HAP-1 (cell line): ENCODE data around the gene CREG2.
"Not testable (repeated sequence)": the region's sequence is repeated elsewhere in the genome, so short reads cannot be mapped to it uniquely, and the experiment has no call there.

ENCODE experiments used
- DNase-seq, 2 experiments: peaks; one replicate each; pipeline ENCODE4 v3.0.0-alpha.2; 2016 to 2020; ENCODE audit warnings: low spot score in 2 of 2
- H3K27me3 ChIP-seq: fragments of 250-450 bp; sonication (Bioruptor Pico); 2 replicates; pipeline ENCODE4 v1.5.1; 2020; ENCODE audit warnings: low read depth, mild to moderate bottlenecking, moderate library complexity
- H3K36me3 ChIP-seq: fragments of 250-450 bp; sonication (Bioruptor Pico); replicated peaks from 2 replicates; pipeline ENCODE4 v1.5.1; 2020; ENCODE audit warnings: mild to moderate bottlenecking
- H3K4me1 ChIP-seq: fragments of 250-450 bp; sonication (Bioruptor Pico); 2 replicates; pipeline ENCODE4 v1.5.1; 2020; ENCODE audit warnings: mild to moderate bottlenecking
- H3K4me3 ChIP-seq: fragments of 250-450 bp; sonication (Bioruptor Pico); 2 replicates; pipeline ENCODE4 v1.5.1; 2020; ENCODE audit warnings: mild to moderate bottlenecking, moderate library complexity
- H3K9me3 ChIP-seq: fragments of 250-450 bp; sonication (Bioruptor Pico); 2 replicates; pipeline ENCODE4 v1.5.1; 2020; ENCODE audit warnings: mild to moderate bottlenecking, moderate library complexity
- in situ Hi-C: fragments of 300-500 bp; cut with MboI; formaldehyde crosslinking; loops from 3 replicates; pipeline ENCODE4 v1.14.3; 2020; ENCODE audit warnings: low sequenced_read_pairs, inconsistent platforms, mixed read lengths

The CREG2 gene

DNA sequence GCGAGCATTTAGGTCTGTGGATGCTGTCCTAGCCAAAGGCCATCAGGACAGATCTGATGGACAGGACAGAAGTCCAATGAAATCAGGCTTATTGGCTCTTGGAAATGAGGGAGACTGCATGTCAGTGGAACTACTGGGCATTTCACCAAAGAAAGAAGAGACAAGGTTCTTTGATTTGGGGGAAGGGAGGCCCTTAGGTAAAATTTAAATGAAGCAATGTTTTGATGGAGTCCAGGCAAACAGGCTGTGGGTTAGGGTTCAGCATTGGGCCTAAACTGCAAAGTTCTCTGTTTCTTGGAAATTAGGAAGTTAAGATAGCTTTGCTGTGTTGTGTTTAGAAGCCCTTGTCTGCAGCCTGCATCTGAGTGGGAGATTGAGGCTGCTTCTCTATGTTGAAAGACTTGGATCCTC lies 47.2 kb downstream of the CREG2 start:
- no peak for DNase-seq
- no peaks in the 10 kb centered on the region for H3K4me1 ChIP-seq
- no peaks in the 10 kb centered on the region for H3K9me3 ChIP-seq
- H3K27me3 ChIP-seq = no peaks in the 10 kb centered on the region
- no peak overlapping the region for H3K4me3 ChIP-seq
- in situ Hi-C loops = no loop called here
- no peaks in the 10 kb centered on the region for H3K36me3 ChIP-seq

DNA sequence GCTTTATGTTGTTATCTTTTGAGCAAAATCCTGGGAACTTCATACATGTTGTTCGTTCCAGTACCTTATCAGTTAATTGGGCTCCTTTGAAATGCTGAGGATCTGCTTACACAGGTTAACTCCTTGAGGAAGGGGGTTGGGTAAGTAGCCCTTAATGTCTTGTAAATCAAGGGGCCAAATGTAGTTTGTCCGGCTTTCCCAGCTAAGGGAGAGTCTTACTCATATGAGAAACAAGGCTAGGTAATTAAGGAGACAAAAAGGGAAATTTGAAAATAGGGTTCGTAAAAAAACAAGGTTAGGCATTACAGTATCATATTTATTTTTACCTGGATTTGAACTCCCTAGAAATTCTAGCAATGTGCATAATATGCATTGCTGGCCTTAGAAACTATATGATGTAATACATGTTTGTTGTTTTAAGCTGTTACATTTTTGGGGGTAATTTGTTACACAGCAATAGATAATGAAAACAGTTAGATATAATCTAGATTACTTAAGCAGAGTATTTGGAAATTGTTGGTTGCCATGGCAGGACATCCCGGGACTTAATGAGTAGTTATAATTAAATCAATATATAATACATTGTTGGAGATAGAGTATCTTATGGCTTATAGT lies 47.9 kb downstream of the CREG2 start:
- in situ Hi-C loops = no loop called here
- H3K36me3 ChIP-seq = no peaks in the 10 kb centered on the region
- no peak overlapping the region for H3K4me3 ChIP-seq

DNA sequence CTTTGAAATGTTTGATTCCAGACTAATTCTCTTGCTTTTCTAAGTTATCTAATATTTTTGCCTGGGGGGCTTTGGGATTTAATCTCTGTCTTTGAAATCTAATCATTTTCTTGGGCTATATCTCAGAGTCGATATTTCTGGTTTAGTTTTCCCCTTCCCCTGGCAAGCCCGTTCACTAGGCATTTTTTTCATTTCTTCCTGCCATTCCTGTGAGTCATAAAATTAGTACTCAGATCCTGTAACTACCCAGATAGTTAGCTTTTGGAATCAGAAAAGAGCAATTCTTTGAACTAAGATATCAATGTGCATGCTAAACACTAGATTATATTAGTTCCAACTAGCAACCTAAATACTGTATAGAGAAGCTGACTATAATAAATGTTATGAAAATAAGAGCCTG lies 49.4 kb downstream of the CREG2 start:
- no peak for DNase-seq
- Histone ChIP-seq H3K9me3 (no peaks in the 10 kb centered on the region), H3K27me3 (no peaks in the 10 kb centered on the region), H3K4me1 (no peaks in the 10 kb centered on the region), H3K4me3 (no peak overlapping the region), H3K36me3 (no peaks in the 10 kb centered on the region)
- in situ Hi-C loops = no loop called here

More for the DNA sequence above, 47.9 kb downstream of the CREG2 start:
- DNase-seq = no peak
- Histone ChIP-seq H3K27me3 (no peaks in the 10 kb centered on the region), H3K9me3 (no peaks in the 10 kb centered on the region), H3K4me1 (no peaks in the 10 kb centered on the region)

DNA sequence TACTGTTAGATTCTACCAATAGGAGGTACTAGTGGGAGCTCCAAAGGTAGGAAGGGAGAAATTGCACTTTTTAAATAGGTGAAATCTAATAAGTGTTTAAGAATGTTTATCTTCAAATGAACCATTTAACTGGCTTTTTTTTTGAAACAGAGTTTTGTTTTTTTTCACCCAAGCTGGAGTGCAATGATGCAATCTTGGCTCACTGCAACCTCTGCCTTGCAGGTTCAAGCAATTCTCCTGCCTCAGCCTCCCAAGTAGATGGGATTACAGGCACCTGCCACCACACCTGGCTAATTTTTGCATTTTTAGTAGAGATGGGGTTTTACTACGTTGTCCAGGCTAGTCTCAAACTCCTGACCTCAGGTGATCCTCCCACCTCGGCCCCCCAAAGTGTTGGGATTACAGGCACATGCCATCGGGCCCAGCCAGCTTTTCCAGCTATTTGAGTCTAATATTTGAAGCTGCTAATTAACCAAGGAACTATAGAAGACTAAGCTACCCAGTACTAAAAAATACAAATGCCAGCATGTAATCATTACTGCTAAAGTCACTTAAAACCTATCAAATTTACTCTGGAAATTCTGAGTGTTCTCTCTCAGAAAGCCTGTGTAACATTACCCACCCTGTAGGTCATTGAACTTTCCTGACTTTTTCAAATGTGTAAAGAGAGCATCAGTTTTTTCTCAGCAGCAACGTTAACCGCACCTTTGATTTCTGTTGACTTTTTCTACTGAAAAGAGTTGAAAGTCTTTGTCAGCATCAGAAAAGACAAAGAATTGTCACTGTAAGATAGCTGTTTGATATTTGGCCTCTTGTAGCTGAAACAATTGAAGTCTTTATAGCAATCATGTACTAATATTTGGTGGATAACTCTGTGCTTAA lies 54.2 kb downstream of the CREG2 start:
- DNase-seq = no peak
- Histone ChIP-seq H3K36me3 (no peaks in the 10 kb centered on the region), H3K4me1 (no peaks in the 10 kb centered on the region), H3K9me3 (no peaks in the 10 kb centered on the region), H3K27me3 (no peaks in the 10 kb centered on the region), H3K4me3 (no peak overlapping the region)
- in situ Hi-C loops = no loop called here

DNA sequence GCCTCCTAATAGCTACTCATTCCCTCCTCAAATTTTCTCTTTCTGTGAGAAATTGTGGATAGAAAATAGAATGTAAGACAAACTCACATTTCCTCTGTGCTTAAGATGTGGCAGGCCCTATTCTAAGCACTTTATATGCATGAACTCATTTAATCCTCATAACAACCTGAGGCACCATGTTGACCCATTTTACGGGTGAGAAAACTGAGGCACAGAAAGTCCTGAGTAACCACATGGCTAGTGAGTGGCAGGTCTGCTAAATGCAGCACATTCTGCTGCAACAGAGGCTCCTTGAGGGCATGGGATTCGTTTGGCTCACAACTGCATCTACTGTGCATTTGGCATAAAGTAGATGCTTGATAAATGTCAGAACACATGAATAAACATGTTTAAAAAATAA lies 56.1 kb downstream of the CREG2 start:
- Histone ChIP-seq H3K4me3 (no peak overlapping the region), H3K4me1 (no peaks in the 10 kb centered on the region), H3K27me3 (no peaks in the 10 kb centered on the region), H3K36me3 (no peaks in the 10 kb centered on the region), H3K9me3 (no peaks in the 10 kb centered on the region; the same call in 1 of the 2 replicates)
- in situ Hi-C loops = no loop called here
- no peak for DNase-seq

DNA sequence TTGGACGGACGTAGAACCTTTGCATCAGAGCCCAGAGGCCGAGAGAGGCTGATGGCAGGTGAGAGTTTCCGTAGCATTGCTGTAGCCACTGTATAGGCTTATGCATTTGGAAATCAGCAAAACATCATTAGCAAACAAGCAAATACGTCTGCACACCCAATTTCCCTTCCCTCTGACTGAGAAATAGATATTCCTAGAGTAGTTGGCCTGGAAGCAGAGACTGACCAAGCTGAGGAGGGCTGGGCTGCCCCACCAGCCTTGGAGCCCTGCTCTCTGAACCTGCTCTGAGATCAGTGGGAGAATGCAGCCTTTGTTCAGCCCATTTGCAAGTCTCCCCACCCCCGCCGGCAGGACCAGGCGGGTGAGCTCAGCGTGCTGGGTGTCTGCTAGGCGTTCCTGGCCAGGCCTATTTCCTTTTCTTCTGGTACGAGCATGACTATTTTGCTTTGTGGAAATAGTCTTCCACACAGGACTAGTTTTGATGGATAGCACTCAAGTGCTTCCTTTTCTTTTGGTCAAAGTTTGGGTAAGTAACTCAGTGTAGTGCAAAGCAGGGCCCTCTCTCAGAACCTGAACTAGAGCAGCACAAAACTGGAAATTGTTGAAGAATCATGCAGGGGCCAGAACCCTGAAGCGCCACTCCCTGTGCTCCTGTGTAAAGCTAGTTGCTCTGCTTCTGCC lies 56.9 kb downstream of the CREG2 start:
- H3K4me3 ChIP-seq = no peak overlapping the region
- H3K4me1 ChIP-seq = no peaks in the 10 kb centered on the region
- in situ Hi-C loops = no loop called here
- H3K9me3 ChIP-seq = peaks cover 5% of the 10 kb centered on the region; the same call in 1 of the 2 replicates
- no peaks in the 10 kb centered on the region for H3K27me3 ChIP-seq
- no peaks in the 10 kb centered on the region for H3K36me3 ChIP-seq
- DNase-seq = peak in 1 of 2 experiments; percentile 41

DNA sequence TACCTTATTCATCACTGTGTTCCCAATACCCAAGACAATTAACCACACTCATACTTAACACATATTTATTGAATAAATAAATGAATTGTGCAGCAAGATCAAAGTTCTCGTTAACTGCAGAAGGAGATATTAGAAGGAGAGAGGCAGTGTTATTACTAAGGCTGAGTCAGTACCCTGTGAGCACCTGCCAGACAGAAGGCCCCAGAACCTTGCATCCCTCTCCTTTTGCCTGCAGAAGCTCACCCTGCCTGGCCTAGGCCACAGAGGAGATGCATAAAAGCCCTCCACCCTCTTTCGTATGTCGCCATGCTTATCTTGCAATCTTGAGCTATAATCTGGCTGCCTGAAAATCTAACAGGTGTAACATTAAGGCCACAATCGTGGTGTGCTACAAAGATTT lies 58.3 kb downstream of the CREG2 start:
- Histone ChIP-seq H3K4me1 (no peaks in the 10 kb centered on the region), H3K4me3 (no peak overlapping the region), H3K27me3 (no peaks in the 10 kb centered on the region), H3K36me3 (no peaks in the 10 kb centered on the region), H3K9me3 (peaks cover 5% of the 10 kb centered on the region; the same call in 1 of the 2 replicates)
- DNase-seq = no peak
- in situ Hi-C loops = no loop called here

DNA sequence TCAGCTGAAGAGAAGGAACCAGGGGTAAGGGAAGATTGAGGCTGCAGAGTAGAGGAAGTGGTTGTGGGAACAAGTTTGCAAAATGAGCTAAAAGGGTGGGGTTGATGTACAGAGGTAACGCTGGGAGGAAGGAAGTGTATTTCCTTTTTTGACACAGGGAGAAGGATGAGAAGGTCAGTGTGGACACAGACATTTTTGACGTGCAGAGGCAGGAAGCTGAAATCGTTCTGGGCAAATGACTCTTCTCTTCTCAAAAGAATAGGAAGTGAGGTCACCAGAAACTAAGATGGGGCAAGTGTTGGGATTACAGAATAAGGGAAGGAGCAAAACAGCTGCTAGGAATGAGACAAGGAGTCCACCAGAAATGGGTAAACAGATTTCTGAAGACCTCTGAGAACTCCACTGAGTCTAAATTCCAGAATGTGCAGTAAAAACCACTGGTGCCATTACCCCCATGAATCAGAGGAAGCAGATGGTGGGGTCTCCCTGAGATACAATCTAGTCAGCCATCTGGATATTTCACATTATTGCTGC lies 58.8 kb downstream of the CREG2 start:
- H3K9me3 ChIP-seq = peaks cover 5% of the 10 kb centered on the region; the same call in 1 of the 2 replicates
- no peak overlapping the region for H3K4me3 ChIP-seq
- no peaks in the 10 kb centered on the region for H3K4me1 ChIP-seq
- in situ Hi-C loops = no loop called here
- no peaks in the 10 kb centered on the region for H3K36me3 ChIP-seq
- no peaks in the 10 kb centered on the region for H3K27me3 ChIP-seq
- no peak for DNase-seq

DNA sequence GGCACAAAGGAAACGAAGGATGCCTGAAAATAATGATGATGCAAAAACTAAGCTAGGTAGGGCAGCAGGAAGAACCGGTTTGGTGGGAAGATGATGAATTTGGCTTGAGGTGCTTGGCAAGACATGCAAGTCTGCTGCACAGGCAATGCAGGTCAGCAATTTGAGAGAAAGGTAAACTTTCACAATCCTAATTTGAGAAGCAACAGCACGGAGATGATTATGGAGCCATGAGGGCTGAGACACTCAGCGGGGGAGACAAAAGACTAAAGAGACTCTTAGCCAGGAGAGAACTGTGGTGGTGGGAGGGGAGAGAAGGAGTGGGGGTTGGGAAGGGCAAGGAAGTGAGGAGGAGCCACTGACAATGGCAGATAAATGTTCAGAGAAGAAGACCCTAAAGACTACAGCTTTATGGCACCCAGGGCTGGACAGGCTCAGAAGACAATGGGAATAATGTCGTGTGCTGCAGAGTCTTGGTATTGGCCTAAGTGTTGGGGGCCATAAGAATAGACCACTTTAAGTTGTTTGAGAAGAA lies 59.4 kb downstream of the CREG2 start:
- in situ Hi-C loops = no loop called here
- Histone ChIP-seq H3K27me3 (no peaks in the 10 kb centered on the region), H3K4me1 (no peaks in the 10 kb centered on the region), H3K36me3 (no peaks in the 10 kb centered on the region), H3K9me3 (peaks cover 5% of the 10 kb centered on the region; the same call in 1 of the 2 replicates), H3K4me3 (no peak overlapping the region)
- no peak for DNase-seq

DNA sequence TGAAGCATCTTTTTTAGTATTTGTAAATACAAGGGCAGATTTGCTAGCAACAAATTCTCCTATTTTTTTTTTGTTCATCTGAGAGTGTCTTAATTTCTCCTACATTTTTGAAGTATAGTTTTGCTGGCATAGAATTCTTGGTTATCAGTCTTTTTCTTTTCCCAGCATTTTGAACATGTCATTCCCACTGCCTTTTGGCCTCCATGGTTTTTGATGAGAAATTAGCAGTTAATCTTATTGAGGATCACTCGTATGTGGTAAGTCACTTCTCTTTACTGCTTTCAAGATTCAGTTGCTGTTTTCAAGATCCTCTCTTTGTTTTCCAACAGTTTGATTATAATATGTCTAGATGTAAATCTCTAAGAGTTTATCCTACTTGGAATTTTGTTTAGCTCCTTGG lies 61.9 kb downstream of the CREG2 start:
- no peaks in the 10 kb centered on the region for H3K36me3 ChIP-seq
- no peak overlapping the region for H3K4me3 ChIP-seq
- no peak for DNase-seq
- peaks cover 5% of the 10 kb centered on the region; the same call in 1 of the 2 replicates for H3K9me3 ChIP-seq
- H3K27me3 ChIP-seq = no peaks in the 10 kb centered on the region
- in situ Hi-C loops = no loop called here
- H3K4me1 ChIP-seq = no peaks in the 10 kb centered on the region

DNA sequence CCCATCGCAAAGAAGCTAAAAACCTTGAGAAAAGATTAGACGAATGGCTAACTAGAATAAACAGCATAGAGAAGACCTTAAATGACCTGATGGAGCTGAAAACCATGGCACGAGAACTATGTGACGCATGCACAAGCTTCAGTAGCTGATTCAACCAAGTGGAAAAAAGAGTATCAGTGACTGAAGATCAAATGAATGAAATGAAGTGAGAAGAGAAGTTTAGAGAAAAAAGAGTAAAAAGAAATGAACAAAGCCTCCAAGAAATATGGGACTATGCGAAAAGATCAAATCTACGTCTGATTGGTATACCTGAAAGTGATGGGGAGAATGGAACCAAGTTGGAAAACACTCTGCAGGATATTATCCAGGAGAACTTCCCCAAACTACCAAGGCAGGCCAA lies 70.7 kb downstream of the CREG2 start:
- H3K4me3 ChIP-seq, DNase-seq, H3K4me1 ChIP-seq, H3K9me3 ChIP-seq, H3K36me3 ChIP-seq, in situ Hi-C loops, H3K27me3 ChIP-seq: not testable (repeated sequence)

DNA sequence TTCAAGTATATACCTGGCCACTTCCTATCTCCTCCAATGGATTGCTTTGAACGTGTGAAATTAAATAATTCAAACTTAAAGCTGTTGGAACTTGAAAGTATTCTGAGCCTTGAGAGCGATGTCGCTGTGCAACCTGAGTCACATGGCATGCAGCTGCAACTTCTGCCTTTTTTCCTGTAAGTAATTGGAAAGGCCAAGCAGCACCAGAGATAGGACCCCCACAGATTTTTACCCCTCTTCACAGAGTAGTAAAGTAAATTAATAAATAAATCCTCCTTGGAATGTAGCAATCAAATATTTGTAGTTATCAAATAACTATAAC lies 75.6 kb downstream of the CREG2 start:
- in situ Hi-C loops = no loop called here
- Histone ChIP-seq H3K4me3 (no peak overlapping the region), H3K9me3 (no peaks in the 10 kb centered on the region), H3K36me3 (0 out of 2 replicates have a peak, but pooled peaks cover 2% of the 10 kb centered on the region), H3K4me1 (peaks cover 8% of the 10 kb centered on the region), H3K27me3 (no peaks in the 10 kb centered on the region)
- DNase-seq = no peak

DNA sequence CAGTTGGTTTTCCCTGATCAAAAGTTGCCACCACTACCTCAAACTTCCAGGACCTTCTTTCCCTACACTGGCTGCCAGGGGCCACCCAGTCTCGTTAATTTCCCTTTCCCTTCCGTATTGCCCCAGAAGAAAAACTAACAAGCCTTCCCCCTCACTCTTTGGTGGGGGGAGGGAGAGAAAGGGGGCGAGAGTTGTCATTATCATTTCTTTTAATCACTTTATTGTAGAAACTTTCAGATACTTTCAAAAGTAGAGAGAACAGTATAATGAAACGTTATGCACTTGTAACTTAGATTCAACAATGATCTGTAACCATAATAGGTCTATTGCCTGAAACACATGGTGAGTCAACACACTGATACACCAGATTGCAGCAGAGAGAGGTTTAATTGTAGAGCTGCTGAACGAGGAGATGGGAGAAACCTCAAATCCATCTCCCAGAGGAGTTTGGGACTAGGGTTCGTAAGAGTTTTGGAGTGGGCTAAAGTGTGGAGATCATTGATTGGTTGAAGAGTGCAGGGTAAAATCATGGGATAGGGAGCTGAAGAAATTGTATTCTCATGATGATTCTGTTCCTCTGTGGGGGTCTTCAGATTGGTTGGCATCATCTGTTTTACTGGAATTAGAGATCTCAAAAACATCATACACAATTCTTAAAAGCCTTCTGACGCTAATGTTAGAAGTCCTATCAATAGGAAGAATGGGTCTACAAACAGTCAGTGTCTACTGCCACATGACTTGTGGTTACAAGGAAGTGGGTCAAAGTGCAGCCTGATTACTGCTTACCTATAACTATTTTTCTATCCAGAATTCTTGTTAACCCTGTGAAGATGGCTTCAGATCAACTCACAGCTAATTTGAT lies 76.2 kb downstream of the CREG2 start:
- in situ Hi-C loops = no loop called here
- no peaks in the 10 kb centered on the region for H3K27me3 ChIP-seq

More for the DNA sequence above, 76.2 kb downstream of the CREG2 start:
- DNase-seq = no peak
- H3K4me1 ChIP-seq = peaks cover 8% of the 10 kb centered on the region
- H3K4me3 ChIP-seq = no peak overlapping the region
- 0 out of 2 replicates have a peak, but pooled peaks cover 3% of the 10 kb centered on the region for H3K36me3 ChIP-seq
- H3K9me3 ChIP-seq = no peaks in the 10 kb centered on the region
